Karpas-422 (cell line): Measurements from ENCODE around the gene RBPJ. TPM values are rescaled to one million over a fixed set of nuclear protein-coding genes. Genes with fewer than 3 reads are reported as not detected.

ENCODE experiments used
- DNase-seq: peaks from one replicate; pipeline ENCODE4 v3.0.0-alpha.2; 2015
- H2AFZ ChIP-seq: fragments of 200-600 bp; sonication (generic); 2 replicates; pipeline ENCODE4 v1.6.1; 2014; ENCODE audit warnings: antibody characterized with exemption, low read length, mixed read lengths
- H3K27ac ChIP-seq: fragments of 200-600 bp; sonication (generic); 2 replicates; pipeline ENCODE4 v1.5.1; 2014; ENCODE audit warnings: mild to moderate bottlenecking, low read length, moderate library complexity
- H3K27me3 ChIP-seq: fragments of 200-600 bp; sonication (generic); 2 replicates; pipeline ENCODE4 v1.6.1; 2014; ENCODE audit warnings: low read length, mixed read lengths
- H3K36me3 ChIP-seq: fragments of 200-600 bp; sonication (generic); 2 replicates; pipeline ENCODE4 v1.6.1; 2014; ENCODE audit warnings: low read length, mixed read lengths; ENCODE audit not compliant: insufficient read depth
- H3K4me1 ChIP-seq: fragments of 200-600 bp; sonication (generic); 2 replicates; pipeline ENCODE4 v1.6.1; 2014; ENCODE audit warnings: mild to moderate bottlenecking, low read length, mixed read lengths
- H3K4me2 ChIP-seq: fragments of 200-600 bp; sonication (generic); 2 replicates; pipeline ENCODE4 v1.6.1; 2014; ENCODE audit warnings: low read length, low read depth, mild to moderate bottlenecking; ENCODE audit not compliant: poor library complexity, severe bottlenecking
- H3K4me3 ChIP-seq: fragments of 200-600 bp; sonication (generic); 2 replicates; pipeline ENCODE4 v1.5.1; 2014; ENCODE audit warnings: mild to moderate bottlenecking, antibody characterized with exemption, low read length, mixed read lengths
- H3K79me2 ChIP-seq: fragments of 200-600 bp; sonication (generic); 2 replicates; pipeline ENCODE4 v1.6.1; 2014; ENCODE audit warnings: mild to moderate bottlenecking, low read length, mixed read lengths
- H3K9ac ChIP-seq: fragments of 200-600 bp; sonication (generic); 2 replicates; pipeline ENCODE4 v1.6.0; 2014; ENCODE audit warnings: low read length
- H3K9me2 ChIP-seq: fragments of 200-600 bp; sonication (generic), shearing (Covaris generic); replicated peaks from 2 replicates; pipeline ENCODE4 v1.6.0; 2014; ENCODE audit warnings: mild to moderate bottlenecking, low read length, moderate library complexity; ENCODE audit not compliant: insufficient read depth
- H3K9me3 ChIP-seq: fragments of 300-700, 200-600 bp; sonication (generic); 2 replicates; pipeline ENCODE4 v1.6.1; 2014; ENCODE audit warnings: low read length, mixed read lengths
- H4K20me1 ChIP-seq: fragments of 200-600 bp; sonication (generic); 2 replicates; pipeline ENCODE4 v1.6.1; 2014; ENCODE audit warnings: mild to moderate bottlenecking, antibody characterized with exemption, low read length, low read depth; ENCODE audit not compliant: insufficient read depth
- total RNA-seq: library from RNA; depleted of rRNA; stranded (reverse); fragments of >200 nt; shearing (Covaris generic); gene quantifications from 2 replicates; pipeline ENCODE4 v1.2.3, GENCODE V29; 2014; ENCODE audit warnings: low replicate concordance; rRNA removed

The RBPJ gene
- total RNA-seq, 1 experiment from 2014 or later, result 36.8 TPM

- Histone ChIP-seq H3K4me3 (no peak overlapping the region), H3K4me1 (no peaks in the 10 kb centered on the region), H3K9ac (no peak overlapping the region), H3K9me2 (no peaks in the 10 kb centered on the region), H4K20me1 (no peaks in the 10 kb centered on the region), H3K27me3 (no peaks in the 10 kb centered on the region), H3K36me3 (no peaks in the 10 kb centered on the region), H3K79me2 (no peaks in the 10 kb centered on the region), H3K9me3 (no peaks in the 10 kb centered on the region), H2AFZ (no peak overlapping the region), H3K27ac (no peak overlapping the region), H3K4me2 (no peak overlapping the region)
- DNase-seq, result peak; percentile 20
These were observed 162.0 kb downstream of the RBPJ start for GRCh38 chr4:26482508-26483462.

DNA sequence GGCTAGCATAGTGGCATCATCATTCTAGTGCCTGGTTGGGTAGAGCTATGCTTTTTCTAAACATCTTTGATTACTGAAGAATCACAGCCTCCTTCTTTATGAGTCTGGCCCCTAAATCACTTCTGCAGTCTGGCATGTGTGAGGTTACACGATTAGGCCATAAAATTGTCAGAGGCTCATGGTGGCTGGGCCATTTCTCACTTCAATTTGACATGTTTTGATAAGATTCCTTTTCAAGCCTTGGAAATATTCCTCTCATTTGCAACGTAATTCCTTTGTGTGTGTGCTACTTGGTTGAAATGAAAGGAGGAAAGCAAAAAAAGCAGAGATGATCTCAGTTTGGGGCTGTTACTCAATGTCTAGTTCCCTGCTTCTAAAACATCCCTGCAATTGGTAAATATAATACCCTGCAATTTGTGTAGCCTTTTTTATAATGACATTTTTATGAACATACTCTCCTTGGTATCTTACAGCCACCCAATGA is 163.3 kb downstream of the RBPJ start:
- Histone ChIP-seq H3K27me3 (no peaks in the 10 kb centered on the region), H3K4me2 (no peak overlapping the region), H3K9me3 (no peaks in the 10 kb centered on the region), H3K9me2 (no peaks in the 10 kb centered on the region), H3K27ac (no peak overlapping the region), H4K20me1 (no peaks in the 10 kb centered on the region), H3K36me3 (no peaks in the 10 kb centered on the region), H3K4me3 (no peak overlapping the region), H3K4me1 (no peaks in the 10 kb centered on the region), H3K79me2 (no peaks in the 10 kb centered on the region), H2AFZ (no peak overlapping the region), H3K9ac (no peak overlapping the region)
- DNase-seq, result peak; percentile 23

GRCh38 chr4:26484516-26484915 is 163.7 kb downstream of the RBPJ start:
- Histone ChIP-seq H2AFZ (no peak overlapping the region), H3K79me2 (no peaks in the 10 kb centered on the region), H3K27ac (no peak overlapping the region), H3K36me3 (no peaks in the 10 kb centered on the region), H3K27me3 (no peaks in the 10 kb centered on the region), H3K9me3 (no peaks in the 10 kb centered on the region), H3K9ac (no peak overlapping the region), H3K4me1 (no peaks in the 10 kb centered on the region), H3K4me2 (no peak overlapping the region), H3K4me3 (no peak overlapping the region), H3K9me2 (no peaks in the 10 kb centered on the region), H4K20me1 (no peaks in the 10 kb centered on the region)
- DNase-seq, result no peak

Other genes with a start within 250 kb of the RBPJ start
- gene CCKAR, start 169.5 kb downstream of the RBPJ start, total RNA-seq, result not detected in 2 replicates